K562 (cell line): ENCODE measurements around the gene TCF15. TPM values are rescaled to one million over a fixed set of nuclear protein-coding genes. Genes with fewer than 3 reads are reported as not detected.

Experiments used
- ATAC-seq: fragments of 200-7000 bp; cut with Tn5 transposase; 3 replicates; pipeline ENCODE4 v1.9.1; 2020; ENCODE audit warnings: moderate library complexity
- BruUV-seq: library from RNA; stranded (reverse); fragments of 400-500 nt; replicated peaks from 2 replicates; lab custom pipeline; 2021; lab: Mats Ljungman, UMichigan
- CTCF ChIA-PET: fragments of 300-600 bp; formaldehyde crosslinking; extraction: SDS; loops from one replicate; lab custom pipeline; 2021; ENCODE audit warnings: low intra/inter-chr PET ratio; lab: Yijun Ruan, JAX
- POLR2A ChIA-PET: fragments of 300-600, 350-650 bp; sonication (Branson Sonifier 250); formaldehyde crosslinking; extraction: SDS; loops from one replicate; lab custom pipeline; 2021; ENCODE audit warnings: antibody characterized with exemption, inconsistent platforms; lab: Yijun Ruan, JAX
- DNase-seq, 4 experiments: peaks; one replicate each; pipeline versions ENCODE4 v3.0.0 to v3.0.0-alpha.2; 2011 to 2018; ENCODE audit warnings: low spot score in 3 of 4, mixed read lengths in 3 of 4; ENCODE audit errors: extremely low read depth in 1 of 4
- FAIRE-seq: peaks from 2 replicates; lab custom pipeline; 2011; peaks lifted over from hg19 to GRCh38; lab: Jason Lieb, UNC
- H2AFZ ChIP-seq: 2 replicates; pipeline ENCODE4 v1.6.0; 2011; ENCODE audit warnings: low read depth, low read length, control low read depth, inconsistent platforms
- H3K27ac ChIP-seq: fragments of 200-600 bp; 3 replicates; pipeline ENCODE4 v1.8.0; 2011; ENCODE audit warnings: low read depth, mild to moderate bottlenecking, control low read depth, inconsistent platforms, low read length, moderate library complexity, mixed read lengths; ENCODE audit errors: extremely low read depth
- H3K27me3 ChIP-seq, 2 experiments: fragments of 300-600 bp in 1 of 2; 2 replicates in 1 of 2; 3 replicates in 1 of 2; pipeline versions ENCODE4 v1.6.0 to v1.8.0; 2011; ENCODE audit warnings: inconsistent platforms in 2 of 2, low read length in 2 of 2, mild to moderate bottlenecking in 1 of 2, mixed read lengths in 1 of 2, moderate library complexity in 1 of 2; ENCODE audit not compliant: control insufficient read depth in 2 of 2, insufficient read depth in 2 of 2
- H3K36me3 ChIP-seq: fragments of 300-600 bp; 3 replicates; pipeline ENCODE4 v1.8.0; 2011; ENCODE audit warnings: mild to moderate bottlenecking, low read length, inconsistent platforms; ENCODE audit not compliant: control insufficient read depth, insufficient read depth
- H3K4me1 ChIP-seq, 2 experiments: fragments of 200-600 bp in 1 of 2; replicated peaks in 1 of 2; 2 replicates in 1 of 2; 3 replicates in 1 of 2; pipeline versions ENCODE4 v1.5.1 to v1.8.0; 2011; ENCODE audit warnings: inconsistent platforms in 2 of 2, low read length in 2 of 2, mild to moderate bottlenecking in 1 of 2, mixed read lengths in 1 of 2, moderate library complexity in 1 of 2; ENCODE audit not compliant: control insufficient read depth in 2 of 2, insufficient read depth in 2 of 2
- H3K4me2 ChIP-seq: 2 replicates; pipeline ENCODE4 v1.6.1; 2011; ENCODE audit warnings: low read length, control low read depth, inconsistent platforms, mixed read lengths; ENCODE audit not compliant: insufficient read depth
- H3K4me3 ChIP-seq: fragments of 200-600 bp; sonication (generic), shearing (Covaris generic); 2 replicates; pipeline ENCODE4 v1.5.1; 2016; ENCODE audit warnings: control low read depth, inconsistent platforms
- H3K79me2 ChIP-seq: fragments of 200-600 bp; 3 replicates; pipeline ENCODE4 v1.8.0; 2011; ENCODE audit warnings: low read length, inconsistent platforms; ENCODE audit not compliant: control insufficient read depth, insufficient read depth
- H3K9ac ChIP-seq, 2 experiments: 2 replicates each; pipeline versions ENCODE4 v1.6.0 to v1.6.1; 2011; ENCODE audit warnings: low read depth in 2 of 2, low read length in 2 of 2, control low read depth in 1 of 2, inconsistent platforms in 1 of 2, mild to moderate bottlenecking in 1 of 2, mixed read lengths in 1 of 2; ENCODE audit not compliant: insufficient read depth in 1 of 2
- H3K9me1 ChIP-seq: one replicate; pipeline ENCODE4 v1.6.0; 2011; ENCODE audit warnings: inconsistent platforms, mild to moderate bottlenecking, low read length, moderate library complexity; ENCODE audit not compliant: control insufficient read depth, insufficient read depth
- H3K9me3 ChIP-seq: replicated peaks from 2 replicates; pipeline ENCODE4 v1.5.1; 2011; ENCODE audit warnings: low read depth, low read length, inconsistent platforms; ENCODE audit not compliant: control insufficient read depth, insufficient read depth
- H4K20me1 ChIP-seq: replicated peaks from 2 replicates; pipeline ENCODE4 v1.6.1; 2011; ENCODE audit warnings: low read length, inconsistent platforms, mixed read lengths; ENCODE audit not compliant: control insufficient read depth, insufficient read depth
- ATF1 ChIP-seq, 2 experiments: fragments of 450-650 bp in 1 of 2; IDR thresholded peaks; 2 replicates each; pipeline ENCODE4 v1.6.1; 2016; ENCODE audit warnings: missing compliant biosample characterization in 1 of 2, missing genetic modification characterization in 1 of 2
- ATF7 ChIP-seq: fragments of 450-650 bp; IDR thresholded peaks from 2 replicates; pipeline ENCODE4 v1.7.1; 2014; ENCODE audit warnings: mild to moderate bottlenecking, moderate library complexity
- CREM ChIP-seq: IDR thresholded peaks from 2 replicates; pipeline ENCODE4 v1.6.1; 2014; ENCODE audit warnings: antibody characterized with exemption, low read depth
- JUND ChIP-seq, 2 experiments: IDR thresholded peaks; 2 replicates in 1 of 2; 3 replicates in 1 of 2; pipeline ENCODE4 v1.6.1; 2011; ENCODE audit warnings: borderline replicate concordance in 2 of 2, low read depth in 2 of 2, low read length in 2 of 2, improper control_type of control experiment in 1 of 2, missing biosample characterization in 1 of 2, missing genetic modification characterization in 1 of 2, missing genetic modification reagents in 1 of 2
- PML ChIP-seq: IDR thresholded peaks from 2 replicates; pipeline ENCODE4 v1.6.1; 2012; ENCODE audit warnings: low read length, inconsistent platforms
- ZNF3 ChIP-seq: fragments of 250-450 bp; sonication (Bioruptor Pico); IDR thresholded peaks from 2 replicates; pipeline ENCODE4 v1.5.0; 2021; ENCODE audit warnings: mild to moderate bottlenecking, moderate library complexity
- WGBS: fragments of 100-300 bp; shearing (Covaris generic); methylation state at CpG from one replicate; pipeline ENCODE4 v1.1.6; 2016; ENCODE audit warnings: low coverage, mixed read lengths; ENCODE audit not compliant: insufficient coverage; ENCODE audit errors: missing lambda C conversion rate; 5-methylcytosine and 5-hydroxymethylcytosine counted together
- in situ Hi-C: fragments of 300-500 bp; cut with MboI; formaldehyde crosslinking; loops from 4 replicates; pipeline ENCODE4 v1.15.0; 2018; ENCODE audit warnings: inconsistent platforms, mixed read lengths
- intact Hi-C: fragments of 100-400 bp; cut with micrococcal nuclease; formaldehyde crosslinking; loops from 2 replicates; pipeline ENCODE4 v1.14.2; 2022
- polyA plus RNA-seq, 8 experiments: library from polyadenylated mRNA; depleted of rRNA in 4 of 8; stranded (reverse) in 5 of 8; unstranded in 3 of 8; fragments of >200 nt; fragmentation: Nextera tagmentation in 2 of 8; fragmentation: Illumina TruSeq in 1 of 8; extraction: Ambion mirVana in 2 of 8; extraction: Trizol in 1 of 8; gene quantifications; 2 replicates each; pipeline versions ENCODE4 v1.2.1 to v1.2.3, GENCODE V29; 2011 to 2014; ENCODE audit warnings: inconsistent platforms in 1 of 8, missing spikeins in 1 of 8
- total RNA-seq, 7 experiments: library from RNA; depleted of rRNA in 6 of 7; stranded (reverse); fragments of >200 nt in 6 of 7; fragmentation: Illumina TruSeq in 2 of 7; extraction: Trizol in 2 of 7; gene quantifications; 2 replicates each; pipeline versions ENCODE4 v1.2.1 to v1.2.3, GENCODE V29; 2011 to 2021; ENCODE audit warnings: low replicate concordance in 1 of 7
- TF ChIP-seq, protein P1 (sequence below), 2 experiments: fragments of 450-650 bp in 1 of 2; sonication (generic) in 1 of 2; formaldehyde crosslinking in 1 of 2; IDR thresholded peaks in 1 of 2; conservative IDR thresholded peaks in 1 of 2; 2 replicates each; pipeline versions ENCODE4 v1.6.1 to v1.8.1; 2016 to 2023; ENCODE audit warnings: mild to moderate bottlenecking in 2 of 2, moderate library complexity in 2 of 2, inconsistent platforms in 1 of 2, missing genetic modification reagents in 1 of 2

Gene TCF15
- total and polyA plus RNA-seq, 9 of the 15 experiments (the other 6 are each of a cell fraction or from before 2014, with no cell fraction given): 0.04 to 5.0 (median 1.2) TPM

GRCh38 chr20:573414-574296 lies 36.5 kb downstream of the TCF15 start:
- ChIA-PET CTCF (no interaction called here), POLR2A (interaction anchor here (0.8 kb wide), 1 partner anchor 10 kb away, joined by 3 read pairs; no protein-coding TSS in a partner anchor)
- Histone ChIP-seq H3K79me2 (no peaks in the 10 kb centered on the region), H3K9ac (no peak overlapping the region), H3K36me3 (no peaks in the 10 kb centered on the region), H2AFZ (no peak overlapping the region), H3K9me1 (no peaks in the 10 kb centered on the region), H3K4me2 (no peak overlapping the region), H3K4me3 (no peak overlapping the region), H4K20me1 (no peaks in the 10 kb centered on the region), H3K9me3 (no peaks in the 10 kb centered on the region), H3K27me3 (peaks cover 0 to 4% of the 10 kb centered on the region in 2 experiments; a peak in 1 of 5 replicates), H3K4me1 (peaks cover 7 to 16% of the 10 kb centered on the region in 2 experiments; a peak in 4 of 5 replicates), H3K27ac (no peak overlapping the region)
- no peak for TF ChIP-seq ZNF3 (CRISPR knock-in tag)
- no peak for TF ChIP-seq JUND (IDR thresholded peaks at IDR 0.05; ENCODE audit: borderline replicate concordance, low read depth, low read length)
- peak; percentile 14; the same call in 1 of the 3 replicates for TF ChIP-seq JUND (tag; IDR thresholded peaks at IDR 0.05; ENCODE audit: borderline replicate concordance, low read depth, low read length)
- 0 out of 2 replicates have a peak, but pooled peaks have one; percentile 29 for TF ChIP-seq CREM
- TF ChIP-seq PML: no peak
- peak; percentile 89 for TF ChIP-seq ATF7
- TF ChIP-seq, protein P1, sequence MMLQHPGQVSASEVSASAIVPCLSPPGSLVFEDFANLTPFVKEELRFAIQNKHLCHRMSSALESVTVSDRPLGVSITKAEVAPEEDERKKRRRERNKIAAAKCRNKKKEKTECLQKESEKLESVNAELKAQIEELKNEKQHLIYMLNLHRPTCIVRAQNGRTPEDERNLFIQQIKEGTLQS (IDR thresholded peaks at IDR 0.05): peak; percentile 90
- TF ChIP-seq, protein P1 (CRISPR knock-in tag; conservative IDR thresholded peaks at IDR 0.05): no peak
- no peak for TF ChIP-seq ATF1 (CRISPR knock-in tag; IDR thresholded peaks at IDR 0.05)
- peak; percentile 38; the same call in 1 of the 2 replicates for TF ChIP-seq ATF1 (tag; IDR thresholded peaks at IDR 0.05)
- DNase-seq: no peak
- no peak for ATAC-seq
- FAIRE-seq: no peak
- no TSS peak for BruUV-seq
- in situ Hi-C loops: no loop called here
- 14% methylated on average over 8 of the region's 12 CpGs for WGBS
- intact Hi-C loops: no loop called here
